Lung (tissue), 12 donors: ENCODE data around the gene TMEM14A. TPM values are rescaled to one million over a fixed set of nuclear protein-coding genes. Genes with fewer than 3 reads are reported as not detected.
A peak's percentile ranks its signal among the peaks of the same experiment; 100 is the strongest.

ENCODE experiments used
- ATAC-seq: fragments of 200-7000 bp; cut with Tn5 transposase; one replicate; pipeline ENCODE4 v1.9.1; 2020; ENCODE audit warnings: moderate number of reproducible peaks; ENCODE audit not compliant: insufficient read depth, low FRiP score
- DNase-seq, 3 donors: peaks; one replicate each; pipeline ENCODE4 v3.0.0-alpha.2; 2013 to 2017
- H3K27ac ChIP-seq, 2 donors: one replicate each; pipeline ENCODE4 v1.5.1; 2013; ENCODE audit warnings: mild to moderate bottlenecking in 2 of 2, moderate library complexity in 2 of 2, control low read depth in 1 of 2, inconsistent platforms in 1 of 2, low read depth in 1 of 2, low read length in 1 of 2
- H3K27me3 ChIP-seq, 3 donors: one replicate each; pipeline ENCODE4 v1.5.1; 2013; ENCODE audit warnings: low read length in 2 of 3; ENCODE audit not compliant: control insufficient read depth in 3 of 3, insufficient read depth in 3 of 3
- H3K36me3 ChIP-seq, 4 donors: one replicate each; pipeline ENCODE4 v1.5.1; 2013; ENCODE audit warnings: low read length in 4 of 4, mild to moderate bottlenecking in 1 of 4, moderate library complexity in 1 of 4; ENCODE audit not compliant: control insufficient read depth in 4 of 4, insufficient read depth in 4 of 4
- H3K4me1 ChIP-seq, 5 donors: one replicate each; pipeline ENCODE4 v1.5.1; 2013; ENCODE audit warnings: low read length in 5 of 5, mild to moderate bottlenecking in 2 of 5, moderate library complexity in 1 of 5; ENCODE audit not compliant: control insufficient read depth in 5 of 5, insufficient read depth in 5 of 5
- H3K4me3 ChIP-seq: one replicate; pipeline ENCODE4 v1.5.1; 2013; ENCODE audit warnings: mild to moderate bottlenecking, control low read depth, moderate library complexity
- H3K9ac ChIP-seq, 2 donors: one replicate each; pipeline ENCODE4 v1.5.1; 2013; ENCODE audit warnings: low read length in 2 of 2, control low read depth in 1 of 2; ENCODE audit not compliant: insufficient read depth in 1 of 2
- H3K9me3 ChIP-seq, 4 donors: one replicate each; pipeline ENCODE4 v1.5.1; 2013; ENCODE audit warnings: low read length in 3 of 4, mild to moderate bottlenecking in 1 of 4, moderate library complexity in 1 of 4; ENCODE audit not compliant: control insufficient read depth in 4 of 4, insufficient read depth in 3 of 4
- CTCF ChIP-seq: IDR thresholded peaks from 2 replicates; pipeline ENCODE4 v1.5.1; 2012; ENCODE audit warnings: mild to moderate bottlenecking; ENCODE audit errors: control extremely low read depth, extremely low read depth
- whole genome bisulfite sequencing, 2 donors: extraction: QIAGEN DNeasy Blood & Tissue Kit; methylation state at CpG; one replicate each; pipeline ENCODE4 v1.1.7; 2013; 5-methylcytosine and 5-hydroxymethylcytosine counted together
- polyA plus RNA-seq, 2 donors: library from polyadenylated mRNA; stranded (reverse); fragments of 200-250 nt; gene quantifications; one replicate each; pipeline ENCODE4 v1.2.1, GENCODE V29; 2013
- total RNA-seq, 2 donors: library from RNA; depleted of rRNA in 1 of 2; stranded (reverse); fragments of >200 nt in 1 of 2; gene quantifications; one replicate each; pipeline ENCODE4 v1.2.1, GENCODE V29; 2014 to 2021
- donor health status: control.
- donor health status: control.
- donor health status: Bipolar disorder and iron deficiency.
- donor health status: healthy.
- donor health status: DM: yes; HTN: yes; CAD: no.

The TMEM14A gene
- total and polyA plus RNA-seq, 4 donors: 14.0 to 18.5 (median 17.5) TPM

DNA sequence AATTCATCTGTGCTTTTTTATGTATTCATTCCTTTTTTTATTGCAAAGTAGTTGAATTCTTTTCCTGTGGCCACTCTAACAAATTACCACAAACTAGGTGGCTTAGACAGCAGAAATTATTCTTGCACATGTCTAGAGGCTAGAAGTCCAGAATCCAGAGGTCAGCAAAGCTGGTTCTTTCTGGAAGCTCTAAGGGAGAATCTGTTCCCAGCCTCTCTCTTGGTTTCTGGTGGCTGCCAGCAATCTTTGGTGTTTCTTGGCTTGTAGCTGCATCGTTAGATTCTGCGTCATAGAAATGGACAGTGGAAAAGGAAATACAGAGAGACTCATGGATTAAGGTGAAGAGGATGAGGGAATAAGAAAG, 53.1 kb downstream of the TMEM14A start:
- Histone ChIP-seq H3K4me1 (no peaks in the 10 kb centered on the region), H3K4me3 (no peak overlapping the region), H3K27me3 (no peaks in the 10 kb centered on the region), H3K9ac (no peak overlapping the region), H3K9me3 (no peaks in the 10 kb centered on the region), H3K27ac (no peak overlapping the region), H3K36me3 (no peaks in the 10 kb centered on the region)
- peak; percentile 21 for ATAC-seq
- DNase-seq: peak in 1 of 3 donors; percentile 34
- no peak for TF ChIP-seq CTCF
- WGBS, 2 donors: 70 to 80% methylated on average over 2 of the region's 2 CpGs

DNA sequence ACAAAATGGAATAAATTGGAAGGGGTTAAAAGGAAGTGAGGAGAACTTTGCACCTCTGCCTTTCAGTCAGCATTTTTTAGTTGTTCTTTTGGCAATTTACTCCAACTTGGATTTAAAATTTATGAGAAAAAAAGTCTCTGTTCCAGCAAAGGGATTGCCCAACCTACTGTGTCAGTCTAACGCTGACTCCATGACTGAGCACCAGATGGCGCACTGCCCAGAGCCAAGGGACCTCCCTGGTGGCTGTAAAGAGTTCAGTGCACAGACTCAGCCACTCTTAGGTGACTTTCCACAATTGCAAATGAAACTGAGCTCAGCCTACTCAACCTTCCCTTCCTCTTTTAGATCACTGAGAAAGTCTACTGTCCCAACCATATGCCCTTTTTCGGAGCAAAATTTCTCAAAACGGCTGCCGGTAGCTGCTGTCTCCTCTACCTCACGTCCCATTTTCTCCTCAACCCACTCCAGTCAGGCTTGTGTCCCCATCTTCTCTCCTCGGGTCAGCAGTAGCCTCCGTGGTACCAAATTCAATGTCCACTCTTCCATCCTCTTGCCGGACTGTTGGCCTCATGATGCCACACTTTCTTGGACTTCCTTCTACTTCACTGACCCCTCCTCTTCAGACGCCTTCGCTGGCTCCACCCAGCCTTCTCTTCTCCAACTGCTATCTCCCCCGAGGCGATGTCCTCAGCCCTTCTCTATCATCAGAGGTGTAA, 53.7 kb downstream of the TMEM14A start:
- Histone ChIP-seq H3K4me1 (no peaks in the 10 kb centered on the region), H3K27ac (peak overlapping the region in 1 of 2 donors; percentile 5), H3K9ac (no peak overlapping the region), H3K4me3 (no peak overlapping the region), H3K27me3 (no peaks in the 10 kb centered on the region), H3K9me3 (no peaks in the 10 kb centered on the region), H3K36me3 (no peaks in the 10 kb centered on the region)
- DNase-seq: peak; percentile 66 to 80 (median 69)
- 79 to 81% methylated on average over 13 of the region's 13 CpGs for WGBS, 2 donors
- peak; percentile 74 for ATAC-seq
- no peak for TF ChIP-seq CTCF

GRCh38 chr6:52725143-52725534, 54.2 kb downstream of the TMEM14A start:
- no peaks in the 10 kb centered on the region for H3K36me3 ChIP-seq
- no peak for ATAC-seq
- no peak overlapping the region for H3K4me3 ChIP-seq
- WGBS, 2 donors: 59 to 73% methylated on average over 3 of the region's 3 CpGs
- H3K9ac ChIP-seq: no peak overlapping the region
- no peaks in the 10 kb centered on the region for H3K9me3 ChIP-seq
- peak in 1 of 3 donors; percentile 13 for DNase-seq
- no peak overlapping the region for H3K27ac ChIP-seq
- H3K4me1 ChIP-seq: no peaks in the 10 kb centered on the region
- no peaks in the 10 kb centered on the region for H3K27me3 ChIP-seq
- TF ChIP-seq CTCF: no peak
